Testis (tissue), 2 donors: Measurements from ENCODE around the gene PTPN6.

Source experiments
- CTCF ChIP-seq, 3 experiments: fragments of 450-650 bp in 2 of 3; fragments of 200-600 bp in 1 of 3; sonication (generic) in 1 of 3; IDR thresholded peaks; one replicate each; pipeline ENCODE4 v1.5.1; 2016 to 2019; ENCODE audit warnings: antibody characterized with exemption in 3 of 3, mild to moderate bottlenecking in 2 of 3, moderate library complexity in 1 of 3
- POLR2A ChIP-seq: fragments of 450-650 bp; IDR thresholded peaks from one replicate; pipeline ENCODE4 v1.6.1; 2017; ENCODE audit warnings: antibody characterized with exemption, mild to moderate bottlenecking, moderate library complexity

- TF ChIP-seq CTCF (IDR thresholded peaks at IDR 0.05) (no peak), POLR2A (no peak)
Measured at GRCh38 chr12:6932766-6933165, 18.4 kb upstream of the PTPN6 start.
